NCI-H748 (cell line): Measurements from ENCODE around the gene EMC7.

ENCODE experiments used
- DNase-seq: peaks from one replicate; lab custom pipeline; 2025; ENCODE audit not compliant: unreplicated experiment; lab: John Stamatoyannopoulos, UW

Gene EMC7

DNA sequence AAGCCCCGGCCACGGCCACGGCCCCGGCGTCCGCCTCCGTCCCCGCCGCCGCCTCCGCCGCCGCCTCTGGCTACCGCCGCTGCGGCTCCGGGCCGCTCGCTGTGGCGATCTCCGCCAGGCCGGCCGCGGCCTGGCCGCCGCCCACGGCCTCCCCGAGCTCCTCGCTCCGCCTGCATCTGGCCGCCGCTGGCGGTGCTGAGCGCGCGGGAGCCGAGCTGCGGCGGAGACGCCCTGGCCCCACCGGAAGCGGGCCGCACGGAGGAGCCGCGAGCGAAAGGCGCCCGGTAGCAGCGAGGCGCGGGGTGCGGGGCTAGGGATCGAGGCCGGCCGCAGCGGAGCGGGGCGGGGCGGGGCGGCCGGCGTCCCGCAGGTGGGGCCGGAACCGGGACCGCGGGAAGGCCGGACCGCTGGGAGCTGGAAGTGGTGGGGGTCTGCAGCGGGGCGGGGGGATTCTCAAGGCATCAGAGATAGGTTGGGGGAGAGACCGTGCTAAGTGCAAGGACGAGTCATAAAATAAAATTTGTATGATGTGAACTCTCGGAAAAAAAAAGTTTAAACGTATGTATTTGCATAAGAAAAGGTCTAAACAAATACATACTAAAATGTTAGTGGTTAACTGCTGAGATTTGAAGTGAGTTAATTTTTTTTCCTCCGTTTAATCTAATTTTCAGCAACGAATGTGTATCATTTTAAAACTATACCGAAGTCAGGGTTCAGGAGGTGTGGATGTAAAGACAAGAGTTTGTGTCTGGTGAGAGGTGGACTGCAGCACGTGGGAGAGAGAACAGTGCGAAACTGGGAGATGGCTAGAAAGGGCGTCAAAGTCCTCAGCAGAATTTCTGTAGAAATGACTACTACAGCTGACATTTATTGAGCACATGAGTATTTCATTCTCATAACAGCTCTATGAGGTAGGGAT, 62.5 kb downstream of the EMC7 start, which contains the start of gene AVEN:
Gene AVEN, minus strand, starts transcription at position 334 of the 919 bp plus-strand sequence. Its CDS starts 158 bp downstream, at position 176.
- peak; percentile 64 for DNase-seq

DNA sequence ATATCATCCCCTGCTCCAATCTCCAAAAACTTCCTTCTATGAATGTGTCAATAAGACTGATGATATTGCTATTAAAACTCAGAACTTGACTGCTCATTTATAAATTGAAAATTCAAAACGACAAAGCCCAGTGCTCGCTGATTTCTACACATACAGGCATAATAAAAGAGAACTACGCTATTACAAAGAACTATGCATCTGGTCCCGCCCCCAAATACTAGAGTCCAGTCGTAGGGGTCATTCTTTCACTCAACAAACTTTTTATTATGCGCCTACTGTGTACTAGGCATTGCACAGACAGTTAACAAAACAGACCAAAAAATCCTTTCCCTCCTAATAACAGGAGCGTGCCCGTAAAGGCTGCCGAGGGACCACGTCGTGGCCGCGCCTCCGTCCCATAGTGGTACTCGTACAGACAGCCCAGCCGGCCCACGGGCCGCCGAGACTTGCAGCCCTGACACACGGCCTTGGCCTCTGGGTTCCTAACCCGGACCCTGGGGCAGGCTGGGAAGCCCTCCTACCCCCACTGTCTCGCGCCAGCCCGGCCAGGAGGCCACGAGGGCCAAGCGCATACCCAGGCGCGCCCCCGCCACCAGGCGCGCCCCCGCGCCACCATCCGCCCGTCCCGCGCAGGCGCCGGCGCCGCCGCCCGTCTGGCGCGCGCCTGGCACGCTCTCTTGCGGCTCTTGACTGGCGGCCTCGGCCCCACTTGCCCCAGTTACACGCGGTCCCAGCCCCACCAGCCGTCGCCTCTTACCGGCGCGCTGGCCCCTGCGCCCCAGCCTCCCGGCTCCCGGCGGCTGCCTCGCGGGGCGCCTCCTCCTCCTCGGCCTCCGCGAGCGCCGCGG, 63.4 kb downstream of the EMC7 start:
- DNase-seq, result peak; percentile 77
